NCI-H2227 treated with DMSO at 0.1 percent for 48 hours (cell line): ENCODE data around the gene PLD4.

Experiments used
- DNase-seq: peaks from one replicate; lab custom pipeline; 2025; lab: John Stamatoyannopoulos, UW

The PLD4 gene

DNA sequence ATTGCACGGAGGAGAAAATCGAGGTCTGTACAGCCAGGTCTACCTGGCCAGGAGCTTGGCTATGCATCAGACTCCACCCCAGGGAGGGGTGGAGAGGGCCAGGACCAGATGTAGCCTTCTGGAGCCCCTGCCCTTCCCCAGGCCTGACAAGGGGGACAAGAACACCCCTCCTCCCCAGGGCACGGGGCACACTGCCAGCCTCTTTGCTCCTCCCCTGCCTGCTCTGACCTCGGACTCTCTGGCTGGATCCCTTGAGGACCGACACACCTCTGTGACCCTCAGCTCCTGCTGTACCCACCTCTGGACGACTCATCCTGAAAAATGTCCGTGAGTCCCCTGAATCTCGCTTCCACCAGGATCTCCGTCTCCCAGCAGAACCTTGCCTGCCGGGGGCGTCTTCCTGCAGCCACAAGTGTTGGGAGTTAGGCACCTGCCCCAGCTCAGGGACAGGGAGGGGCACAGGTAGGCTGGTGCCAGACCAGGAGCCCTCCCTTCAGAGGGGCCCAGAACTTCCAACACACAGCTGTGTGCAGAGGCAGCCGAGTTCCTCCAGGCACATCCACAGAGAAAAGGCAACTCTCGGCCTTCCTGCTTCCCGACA is 31.7 kb downstream of the PLD4 start:
- no peak for DNase-seq

DNA sequence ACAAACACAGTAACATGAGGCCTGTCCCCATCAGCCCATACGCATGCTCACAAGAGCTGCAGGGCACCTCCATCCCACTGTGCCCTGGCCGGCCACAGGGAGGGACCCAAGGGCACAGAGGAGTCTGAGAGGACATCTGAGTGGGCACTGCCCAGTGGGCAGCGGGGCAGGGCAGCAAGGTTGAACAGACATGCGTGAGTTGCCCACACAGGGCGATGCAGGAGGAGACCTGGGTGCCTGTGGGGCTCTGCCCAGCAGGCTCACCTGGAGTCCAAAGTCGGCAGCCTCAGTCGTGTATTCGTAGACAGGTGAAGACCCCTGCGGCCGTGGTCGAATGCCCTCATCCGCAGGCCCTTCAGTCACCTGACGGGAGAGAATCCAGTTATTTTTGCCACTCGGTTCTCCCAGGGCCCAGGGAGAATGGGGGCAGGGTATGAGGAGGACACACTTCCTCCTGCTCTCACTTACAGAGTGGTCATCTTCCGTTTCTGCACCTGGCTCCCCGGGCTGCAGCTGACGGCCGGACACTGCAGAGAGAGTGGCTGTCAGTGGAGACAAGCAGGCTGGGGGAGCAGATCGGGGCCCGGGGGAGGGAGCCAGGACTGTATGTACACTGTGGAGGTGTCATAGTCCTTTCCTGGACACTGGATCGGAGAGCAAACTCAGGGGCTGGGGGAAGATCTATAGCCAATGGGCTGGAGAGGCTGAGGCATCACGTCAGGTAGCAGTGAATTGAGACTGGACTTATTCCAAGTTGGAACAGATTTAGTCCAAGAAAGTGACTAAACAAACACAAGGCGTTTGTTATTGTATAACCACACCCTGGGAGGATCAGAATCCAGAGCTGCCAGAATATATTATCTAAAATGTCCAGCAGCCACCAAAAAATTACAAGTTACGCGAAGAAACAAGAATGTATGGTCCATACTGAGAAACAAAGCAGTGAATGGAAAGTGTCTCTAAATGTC is 32.8 kb downstream of the PLD4 start:
- no peak for DNase-seq

DNA sequence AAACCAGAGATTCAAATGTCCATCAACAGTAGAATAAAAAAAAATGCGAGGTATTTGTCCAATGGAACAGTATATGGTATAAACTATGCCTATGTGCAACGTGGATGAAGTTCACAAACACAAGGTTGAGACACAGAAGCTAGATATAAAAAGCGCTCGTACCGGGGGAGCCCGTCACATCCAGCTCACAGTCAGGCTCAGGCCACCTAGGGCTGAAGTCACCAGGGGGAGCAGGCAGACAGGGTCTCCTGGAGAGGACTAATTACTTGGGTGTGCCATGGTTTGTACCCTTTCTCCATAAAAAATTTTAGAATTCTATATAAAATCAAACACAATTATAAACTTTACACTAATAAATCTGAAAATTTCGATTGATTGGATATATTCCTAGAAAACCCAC is 39.9 kb downstream of the PLD4 start:
- no peak for DNase-seq

DNA sequence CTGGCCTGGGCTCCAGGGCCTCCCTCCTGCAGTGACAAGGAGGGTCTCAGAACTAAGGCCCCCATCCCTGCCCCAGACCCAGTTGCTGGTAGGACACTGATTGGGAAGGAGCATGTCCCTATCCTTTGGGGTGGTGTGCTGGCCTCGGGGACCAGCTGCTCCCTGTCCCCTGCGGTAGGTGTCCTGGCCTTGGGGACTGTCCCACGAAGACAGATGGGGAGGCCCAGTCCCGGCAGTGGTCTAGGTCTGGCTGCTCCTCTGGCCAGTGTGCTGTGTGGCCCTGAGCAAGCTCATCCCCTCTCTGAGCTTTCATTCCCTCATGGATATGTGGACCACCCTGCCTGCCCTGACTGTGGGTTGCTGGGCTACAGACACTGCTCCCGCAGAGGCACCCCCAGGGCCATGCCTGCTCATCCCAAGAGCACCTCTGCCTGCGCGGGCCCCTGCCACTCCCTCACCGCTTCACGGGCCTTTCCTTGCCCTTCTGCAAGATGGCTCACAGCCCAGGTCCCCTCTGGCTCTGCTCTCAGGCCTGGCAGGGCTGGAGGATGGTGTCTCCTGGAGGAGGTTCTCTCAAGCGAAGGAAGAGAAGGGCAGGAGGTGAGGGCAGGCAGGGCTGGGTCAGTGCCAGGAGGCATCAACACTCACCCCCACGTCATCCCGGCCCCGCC is 41.0 kb downstream of the PLD4 start:
- DNase-seq, result no peak

DNA sequence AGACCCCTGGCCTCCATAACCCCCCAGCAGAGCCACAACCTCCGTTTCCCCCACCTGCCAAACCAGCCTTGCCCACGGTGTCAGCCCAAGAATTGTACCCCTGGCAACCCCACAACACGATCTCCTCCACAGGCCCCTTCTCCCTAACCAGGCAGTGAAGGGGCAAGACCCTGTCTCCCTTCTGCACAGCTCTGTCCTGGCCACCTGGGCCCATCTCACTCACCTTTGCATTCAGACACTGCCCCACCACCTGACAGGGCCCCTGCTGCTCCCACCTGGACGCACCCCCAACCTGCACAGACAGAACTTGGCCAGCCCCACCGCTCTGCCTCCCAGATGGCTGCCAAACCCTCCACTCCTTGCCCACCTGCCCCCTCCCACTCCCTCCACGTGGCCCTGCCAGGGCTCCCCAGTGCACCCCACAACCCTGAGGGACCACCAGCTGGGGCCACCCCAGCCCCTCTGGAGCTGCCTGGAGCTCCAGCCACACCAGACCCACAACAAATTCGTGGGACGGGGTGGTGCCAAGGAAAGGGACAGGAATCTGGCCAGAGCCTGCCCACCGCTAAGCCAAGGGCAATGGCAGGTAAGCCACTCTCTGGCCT is 41.7 kb downstream of the PLD4 start:
- no peak for DNase-seq

DNA sequence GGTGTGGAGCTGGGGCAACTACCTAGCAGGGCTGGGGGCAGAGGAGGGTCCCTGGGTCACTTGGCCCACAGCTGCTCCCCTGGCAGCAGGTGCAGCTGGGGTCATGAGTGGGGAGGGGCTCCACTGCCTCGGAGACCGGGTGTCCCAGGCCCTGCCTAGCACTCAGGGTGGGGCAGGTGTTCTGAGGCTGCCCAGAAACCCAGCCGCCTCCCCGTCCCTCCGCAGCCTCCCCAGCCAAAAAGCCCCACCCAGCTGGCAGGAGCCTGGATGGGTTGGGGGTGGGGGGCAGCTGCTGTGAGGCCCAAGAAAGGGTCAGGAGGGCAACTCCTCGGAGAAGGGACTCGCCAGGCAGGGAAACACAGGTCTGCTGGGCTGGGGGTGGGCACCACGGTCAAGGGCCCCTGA is 42.3 kb downstream of the PLD4 start:
- DNase-seq, result no peak

DNA sequence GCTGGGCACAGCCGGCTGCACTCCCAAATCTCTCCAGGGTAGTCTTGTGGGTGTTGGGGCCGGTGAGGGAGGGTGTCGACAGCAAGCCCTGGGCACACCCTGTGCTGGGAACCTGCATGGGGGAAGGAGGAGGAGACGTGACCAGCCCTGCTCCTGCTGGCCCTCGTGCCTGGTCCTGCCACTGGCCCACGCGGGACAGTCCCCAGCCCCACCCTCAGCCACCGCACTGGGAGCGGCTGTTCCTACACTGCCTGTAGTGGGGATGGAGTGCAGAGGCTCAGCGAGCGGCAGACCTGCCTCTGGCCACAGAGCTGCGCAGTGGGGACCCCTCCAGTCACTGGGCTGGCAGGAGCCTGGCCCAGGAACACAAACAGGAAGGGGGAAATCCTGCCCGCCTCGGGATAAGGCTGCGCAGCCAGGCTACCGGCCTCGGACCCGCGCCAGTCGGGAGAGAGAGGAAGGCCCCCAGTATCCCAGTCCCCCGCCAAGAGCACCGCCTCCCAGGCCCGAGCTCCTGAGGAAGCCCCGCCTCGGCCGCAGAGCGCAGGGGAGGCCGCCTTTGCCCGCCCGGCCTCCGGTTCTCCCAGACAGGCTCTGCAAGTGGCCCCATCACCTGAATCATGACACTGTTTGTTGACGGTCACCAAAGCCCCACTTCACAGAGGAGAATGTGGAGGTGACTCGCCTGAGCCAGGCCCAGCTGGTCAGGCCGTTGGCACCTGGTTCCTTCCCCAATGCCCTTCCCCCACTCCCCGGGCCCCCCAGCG is 42.9 kb downstream of the PLD4 start:
- DNase-seq, result no peak

DNA sequence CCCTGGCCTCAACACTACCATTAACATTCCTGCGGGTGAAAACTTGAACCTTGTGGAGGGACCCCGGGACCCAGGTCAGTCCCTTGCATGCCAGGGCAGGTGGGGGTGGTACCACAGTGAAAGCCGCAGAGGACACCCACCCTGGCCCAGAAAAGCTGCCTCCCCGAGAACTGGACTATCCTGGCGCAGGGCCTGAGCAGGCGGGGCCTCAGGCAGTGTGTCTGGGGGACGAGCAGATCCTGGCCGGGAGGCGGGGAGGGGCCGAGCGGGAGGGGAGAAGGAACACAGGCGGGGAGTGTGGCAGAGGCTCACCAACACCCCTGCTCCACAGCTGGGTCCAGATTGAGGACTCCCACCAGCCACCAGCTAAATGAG is 43.5 kb downstream of the PLD4 start:
- DNase-seq, result no peak

DNA sequence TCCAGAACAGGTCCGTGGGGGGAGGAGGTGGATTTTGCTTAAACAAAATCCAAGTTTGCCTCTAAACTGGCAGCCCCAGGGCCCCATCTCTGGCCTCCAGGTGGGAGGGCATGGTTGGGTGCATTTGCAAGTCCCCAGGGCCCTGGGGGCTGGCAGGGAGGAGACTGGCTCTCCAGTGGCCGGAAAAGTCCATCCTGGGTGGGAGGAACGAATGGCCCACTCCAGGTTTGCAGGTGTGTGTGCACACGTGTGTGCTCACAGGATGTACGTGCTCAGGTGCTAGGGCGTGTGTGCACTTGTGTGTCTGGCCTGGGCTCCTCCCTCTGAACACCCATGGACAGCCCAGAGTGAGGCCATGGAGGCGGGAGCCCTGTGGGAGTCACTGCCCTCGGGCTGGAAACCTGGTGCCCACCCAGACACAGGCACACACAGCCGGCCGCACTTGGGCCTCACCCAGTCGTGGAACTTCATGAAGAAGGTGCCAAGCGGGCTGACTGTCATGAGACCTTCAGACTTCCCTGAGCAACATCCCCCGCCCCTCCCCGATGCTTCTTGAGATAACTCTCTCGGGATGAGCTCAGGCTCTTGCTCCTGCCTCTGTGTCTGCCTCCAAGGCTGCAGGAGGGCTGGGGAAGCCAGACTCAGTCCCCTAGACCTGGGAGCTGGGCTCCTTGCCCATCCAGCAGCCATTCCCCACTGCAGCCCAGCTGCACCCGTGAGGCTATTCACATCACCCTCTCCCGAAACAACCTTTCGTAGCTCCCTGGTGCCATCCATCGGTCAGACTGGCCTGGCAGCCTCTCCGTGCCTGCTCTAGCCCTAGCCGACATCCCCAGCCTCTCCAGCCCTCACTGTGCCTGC is 44.1 kb downstream of the PLD4 start:
- no peak for DNase-seq

DNA sequence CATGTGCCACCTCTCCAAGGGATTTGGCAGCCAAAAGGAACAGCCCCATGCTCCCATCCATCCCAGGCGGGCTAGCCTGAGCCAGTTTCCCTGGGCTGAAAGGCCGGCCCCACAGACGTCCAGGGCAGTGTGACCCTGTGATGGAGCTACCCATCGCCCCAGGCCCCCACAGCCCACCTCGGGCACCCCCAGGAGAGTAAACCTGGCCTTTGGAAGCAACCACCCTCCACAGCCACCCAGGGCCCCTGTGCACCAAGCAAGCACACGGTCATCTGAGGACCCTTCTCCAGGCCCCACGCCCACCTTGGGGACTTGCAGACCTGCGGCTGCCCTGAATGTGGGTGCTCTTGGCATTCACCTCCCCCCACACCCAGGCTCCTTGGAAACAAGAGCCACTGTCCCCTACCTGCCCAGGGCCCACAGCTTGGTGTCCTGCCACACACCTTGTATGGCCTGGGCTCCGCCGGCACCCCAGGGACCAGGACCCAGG is 45.1 kb downstream of the PLD4 start:
- DNase-seq, result no peak

DNA sequence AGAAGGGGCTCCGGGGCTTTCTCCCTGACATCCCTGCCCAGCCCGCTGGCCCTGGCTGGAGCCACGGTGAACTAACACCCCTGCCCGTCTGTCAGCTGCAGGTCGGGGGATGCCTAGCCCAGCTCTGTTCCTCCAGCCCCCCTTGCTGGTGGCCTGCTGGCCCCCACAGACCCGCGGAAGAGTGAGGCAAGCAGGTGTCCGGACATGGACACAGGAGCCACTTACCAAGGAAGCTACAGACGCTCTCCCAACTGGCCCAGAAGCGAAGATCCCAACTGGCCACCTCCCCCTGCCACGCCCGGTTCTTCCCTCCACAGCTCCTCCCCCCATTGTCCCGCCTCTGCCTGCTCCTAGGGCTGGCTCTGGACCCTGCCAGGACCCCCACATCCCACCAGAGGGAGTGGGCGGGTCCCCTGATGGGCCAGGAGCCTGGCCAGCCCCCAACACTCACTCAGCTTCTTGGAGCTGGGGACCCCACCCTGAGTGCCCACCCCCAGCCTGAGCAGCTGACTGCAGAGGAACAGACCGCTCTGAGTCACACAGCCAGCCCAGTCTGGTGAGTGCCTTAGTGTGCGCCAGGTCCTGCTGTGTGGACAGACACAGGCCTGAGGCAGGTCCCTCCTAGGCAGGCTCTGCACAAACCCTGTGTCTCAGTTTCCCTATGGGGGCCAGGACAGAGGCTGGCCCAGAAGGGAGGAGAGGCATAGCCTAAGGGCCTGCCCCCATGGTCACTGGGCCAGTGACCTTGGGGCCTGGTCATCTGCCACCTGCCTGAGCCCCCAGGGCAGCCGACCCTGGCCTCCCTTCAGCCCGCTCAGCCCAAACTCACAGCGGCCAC is 45.8 kb downstream of the PLD4 start:
- no peak for DNase-seq

DNA sequence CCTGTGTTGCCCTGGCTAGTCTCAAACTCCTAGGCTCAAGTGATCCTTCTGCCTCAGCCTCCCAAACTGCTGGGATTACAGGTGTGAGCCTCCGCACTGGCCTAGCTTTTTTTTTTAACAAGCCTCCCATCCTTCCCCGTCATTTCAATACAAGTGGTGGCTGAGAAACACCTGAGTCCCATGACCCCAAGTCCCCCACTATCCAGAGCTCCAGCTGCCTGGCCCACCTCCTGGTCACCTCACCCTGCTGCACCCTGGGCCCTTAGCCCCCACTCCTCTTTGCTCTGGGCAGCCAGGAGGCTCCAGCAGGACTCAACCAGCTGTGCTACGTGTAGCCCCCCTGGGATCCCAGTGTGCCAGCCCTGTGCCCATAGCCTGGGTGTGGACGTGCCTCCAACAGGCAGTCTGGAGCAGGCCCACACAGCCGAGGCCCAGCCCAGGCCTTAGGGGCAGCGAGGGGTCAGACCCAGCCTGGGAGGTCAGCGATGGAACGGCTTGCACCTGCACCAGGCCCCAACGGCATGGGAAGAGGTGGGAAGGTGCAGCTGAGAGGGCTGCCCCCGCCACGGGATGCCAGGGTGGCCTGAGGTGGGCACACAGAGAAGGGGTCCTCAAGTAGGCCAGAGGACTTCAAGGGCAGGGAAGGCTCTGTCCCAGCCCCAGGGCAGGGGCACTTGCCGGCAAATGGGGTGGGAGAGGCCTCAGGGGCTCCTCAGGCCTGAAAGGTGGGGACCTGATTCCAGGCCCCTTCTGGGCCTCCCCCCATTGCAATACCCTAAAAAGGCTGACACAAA is 47.0 kb downstream of the PLD4 start:
- DNase-seq, result no peak

DNA sequence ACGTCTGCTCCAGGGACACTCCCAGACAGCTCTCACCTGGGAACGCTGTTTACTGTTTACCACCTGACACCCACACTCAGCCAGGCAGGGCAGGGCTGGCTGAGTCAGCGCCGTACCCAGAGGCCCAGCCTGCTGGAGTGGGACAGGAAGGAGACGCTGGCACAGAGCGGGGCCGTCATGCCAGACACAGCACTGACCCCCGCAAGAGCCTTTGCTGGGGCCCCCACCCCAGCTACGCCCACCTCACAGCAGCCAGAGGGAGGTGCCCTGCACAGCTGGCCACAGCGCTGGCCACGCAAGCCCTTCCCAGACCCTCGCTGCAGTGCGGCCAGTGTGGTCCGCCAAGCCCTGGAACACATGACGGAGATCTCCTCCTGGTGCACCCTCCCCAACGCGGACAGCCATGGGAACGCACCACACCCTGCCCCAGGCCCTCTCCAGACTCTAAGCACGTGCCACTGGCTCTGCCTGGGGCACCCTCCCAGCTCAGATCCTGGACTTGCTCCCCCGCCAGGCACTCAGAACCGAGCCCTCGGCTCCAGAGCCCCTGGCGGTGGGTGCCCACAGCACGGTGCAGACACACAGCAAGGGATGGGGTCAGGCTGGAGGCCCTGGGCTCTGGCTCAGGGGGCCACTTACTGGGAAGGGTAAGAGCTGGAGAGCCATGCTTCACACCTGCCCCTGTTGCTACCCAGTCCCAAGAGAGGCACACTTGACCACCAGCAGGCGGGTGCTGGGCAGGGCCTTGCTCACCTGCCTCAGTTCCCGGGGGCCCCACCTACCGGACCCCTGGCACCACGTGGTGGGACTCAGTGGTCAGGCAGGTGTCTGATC is 47.8 kb downstream of the PLD4 start:
- no peak for DNase-seq

DNA sequence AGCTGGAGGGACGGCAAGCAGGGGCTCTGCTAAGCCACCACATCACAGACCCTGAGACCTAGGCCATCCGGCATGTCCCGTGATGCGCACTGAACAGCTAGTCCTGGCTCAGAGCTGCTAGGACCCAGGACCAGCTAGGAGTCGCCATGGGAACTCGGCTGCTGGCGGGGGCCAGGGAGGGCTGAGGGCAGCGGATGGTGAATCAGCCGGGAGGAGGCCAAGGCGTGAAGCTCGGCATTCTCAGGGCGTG is 48.4 kb downstream of the PLD4 start:
- DNase-seq, result no peak

DNA sequence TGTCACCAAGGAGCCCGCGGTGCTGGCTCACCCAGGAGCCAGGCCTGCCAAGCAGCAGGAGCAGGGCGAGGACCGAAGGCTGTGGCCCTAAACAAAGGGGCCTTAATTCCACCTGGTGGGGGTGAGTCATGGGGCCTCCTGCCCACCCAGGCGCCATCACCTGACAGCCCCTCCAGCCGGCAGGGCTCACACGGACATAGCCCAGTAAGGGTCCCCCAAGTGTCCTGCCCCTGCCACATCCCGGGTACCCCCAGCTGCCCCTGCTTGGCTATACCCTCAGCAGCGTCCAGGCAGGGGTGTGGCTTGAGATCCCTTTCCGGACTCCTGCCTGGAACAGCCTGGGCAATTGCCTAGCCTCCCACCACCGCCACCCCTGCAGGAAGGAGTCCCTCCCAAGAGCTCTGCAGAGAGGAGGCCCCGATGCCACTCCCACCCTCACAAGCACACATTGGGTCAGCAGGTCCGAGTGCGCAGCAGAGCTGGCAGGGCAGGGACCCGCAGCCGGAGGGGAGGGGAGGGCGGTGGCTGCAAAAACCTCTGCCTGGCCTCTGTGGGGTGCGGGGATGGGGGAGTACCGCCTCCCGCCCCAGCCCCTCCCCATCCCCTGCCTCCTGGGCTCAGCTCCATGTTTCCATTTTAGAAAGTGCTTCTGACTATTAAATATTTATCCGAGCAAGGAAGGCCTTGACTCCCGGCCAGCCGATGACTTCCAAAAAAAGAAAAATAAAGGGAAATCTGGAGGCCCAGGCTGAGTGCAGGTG is 48.9 kb downstream of the PLD4 start:
- no peak for DNase-seq

DNA sequence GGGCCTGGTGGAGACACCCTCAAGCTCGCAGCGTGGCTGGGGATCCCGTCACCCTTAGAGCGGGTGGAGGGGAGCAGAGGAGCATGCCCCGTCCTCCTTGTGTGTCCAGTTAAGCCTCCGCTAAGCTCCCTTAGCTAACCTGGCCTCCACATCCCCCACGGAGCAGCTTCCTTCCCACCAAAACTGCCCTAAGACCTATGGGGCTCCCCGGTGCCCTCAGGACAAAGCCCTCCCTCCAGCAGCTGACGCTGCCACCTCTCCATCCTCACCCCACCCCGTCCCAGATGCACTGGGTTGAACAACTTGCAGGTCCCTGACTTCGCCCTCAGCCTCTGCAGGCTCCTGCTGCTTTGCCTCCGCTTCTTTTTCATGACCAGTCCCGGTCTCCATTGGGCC is 49.5 kb downstream of the PLD4 start:
- no peak for DNase-seq

DNA sequence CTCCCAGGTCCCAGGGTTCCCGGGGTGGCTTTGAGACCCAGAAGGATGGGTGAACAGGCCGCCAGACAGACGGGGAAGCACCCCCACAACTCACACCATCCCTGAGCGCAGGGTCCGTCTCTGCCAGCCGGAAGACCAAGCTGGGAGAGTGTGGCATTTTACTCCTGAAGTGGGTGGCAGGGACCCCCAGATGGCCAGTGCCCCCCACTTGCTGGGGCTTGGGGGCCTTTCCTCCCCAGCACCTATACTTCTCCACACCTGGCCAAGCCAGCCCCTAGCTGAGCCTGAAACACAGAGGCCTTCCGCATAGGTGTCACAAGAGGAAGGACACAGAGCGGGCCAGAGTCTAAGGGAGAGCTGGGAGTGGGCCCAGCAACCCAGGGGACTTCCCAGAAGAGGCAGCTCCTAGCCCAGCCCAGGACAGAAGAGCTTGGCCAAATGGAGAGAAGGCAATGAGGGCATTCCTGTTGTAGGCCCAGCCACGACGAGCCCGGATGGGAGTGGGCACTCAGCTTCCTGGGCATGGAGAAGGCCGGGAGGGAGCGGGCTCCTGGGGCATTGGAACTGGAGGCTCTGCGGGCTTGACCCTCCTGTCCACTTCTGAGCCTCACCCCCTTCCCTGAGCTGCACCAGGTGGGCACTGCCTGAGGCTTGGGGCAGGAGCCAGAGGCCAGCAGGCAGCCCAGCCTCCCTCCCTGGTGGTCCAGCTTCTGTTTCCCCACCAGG is 50.1 kb downstream of the PLD4 start:
- no peak for DNase-seq
